SU-DHL-6 (cell line): ENCODE results near the gene RALGPS1.

Source experiments
- EZH2phosphoT487 ChIP-seq: fragments of 200-600 bp; sonication (generic), shearing (Covaris generic); conservative IDR thresholded peaks from 2 replicates; pipeline ENCODE4 v1.6.1; 2018; ENCODE audit warnings: mild to moderate bottlenecking, antibody characterized with exemption, low read length, moderate library complexity, mixed read lengths
- TF ChIP-seq, protein P1 (sequence below): fragments of 200-600 bp; sonication (generic); IDR thresholded peaks from one replicate; pipeline ENCODE4 v1.5.1; 2017; ENCODE audit warnings: antibody characterized with exemption, mild to moderate bottlenecking, low read length, moderate library complexity; ENCODE audit not compliant: insufficient read depth, poor library complexity, severe bottlenecking

DNA sequence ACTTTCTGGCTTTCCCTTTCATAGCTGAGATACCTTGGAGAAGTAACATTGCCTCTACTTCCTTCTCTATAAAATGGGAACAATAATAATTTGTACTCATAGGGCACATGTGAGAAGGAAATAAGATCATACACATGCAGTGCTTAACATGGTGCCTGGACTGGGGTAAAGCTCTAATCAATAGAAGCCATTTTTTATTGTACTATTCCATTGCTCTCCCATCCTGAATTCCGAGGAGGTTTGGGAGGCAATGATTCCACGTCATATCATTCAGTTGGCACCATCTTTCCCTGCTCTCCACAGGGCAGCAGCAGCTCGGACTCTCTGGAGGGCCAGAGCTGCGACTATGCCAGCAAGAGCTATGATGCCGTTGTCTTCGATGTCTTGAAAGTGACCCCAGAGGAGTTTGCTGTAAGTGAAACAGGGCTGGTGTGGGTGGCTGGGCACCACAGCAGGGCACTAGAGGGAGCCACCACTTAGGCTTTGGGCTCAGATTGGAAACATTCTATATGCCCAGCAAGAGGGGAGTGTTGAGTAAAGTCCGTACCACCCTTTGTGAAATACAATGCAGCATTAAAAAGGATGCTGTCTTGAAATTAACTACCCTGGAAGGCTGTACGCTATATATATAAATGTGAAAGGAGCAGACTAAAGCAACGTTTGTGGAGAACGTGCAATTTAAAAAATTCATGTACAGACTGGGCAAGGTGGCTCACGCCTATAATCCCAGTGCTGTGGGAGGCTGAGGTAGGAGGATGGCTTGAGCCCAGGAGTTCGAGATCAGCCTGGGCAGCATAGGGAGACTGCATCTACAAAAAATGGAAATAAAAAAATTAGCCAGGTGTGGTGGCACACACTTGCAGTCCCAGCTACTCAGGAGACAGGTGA lies 51.2 kb downstream of the RALGPS1 start:
- TF ChIP-seq, protein P1, sequence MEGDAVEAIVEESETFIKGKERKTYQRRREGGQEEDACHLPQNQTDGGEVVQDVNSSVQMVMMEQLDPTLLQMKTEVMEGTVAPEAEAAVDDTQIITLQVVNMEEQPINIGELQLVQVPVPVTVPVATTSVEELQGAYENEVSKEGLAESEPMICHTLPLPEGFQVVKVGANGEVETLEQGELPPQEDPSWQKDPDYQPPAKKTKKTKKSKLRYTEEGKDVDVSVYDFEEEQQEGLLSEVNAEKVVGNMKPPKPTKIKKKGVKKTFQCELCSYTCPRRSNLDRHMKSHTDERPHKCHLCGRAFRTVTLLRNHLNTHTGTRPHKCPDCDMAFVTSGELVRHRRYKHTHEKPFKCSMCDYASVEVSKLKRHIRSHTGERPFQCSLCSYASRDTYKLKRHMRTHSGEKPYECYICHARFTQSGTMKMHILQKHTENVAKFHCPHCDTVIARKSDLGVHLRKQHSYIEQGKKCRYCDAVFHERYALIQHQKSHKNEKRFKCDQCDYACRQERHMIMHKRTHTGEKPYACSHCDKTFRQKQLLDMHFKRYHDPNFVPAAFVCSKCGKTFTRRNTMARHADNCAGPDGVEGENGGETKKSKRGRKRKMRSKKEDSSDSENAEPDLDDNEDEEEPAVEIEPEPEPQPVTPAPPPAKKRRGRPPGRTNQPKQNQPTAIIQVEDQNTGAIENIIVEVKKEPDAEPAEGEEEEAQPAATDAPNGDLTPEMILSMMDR: peak; percentile 56
- TF ChIP-seq EZH2phosphoT487: no peak
